ENCODE measurements around the gene RGS18. TPM values are rescaled to one million over a fixed set of nuclear protein-coding genes. Genes with fewer than 3 reads are reported as not detected.
A peak's percentile ranks its signal among the peaks of the same experiment; 100 is the strongest.
"Not testable (repeated sequence)": the region's sequence is repeated elsewhere in the genome, so short reads cannot be mapped to it uniquely, and the experiment has no call there.

The RGS18 gene
- polyA plus RNA-seq (2013, experiment 1 of 2), result not detected
- polyA plus RNA-seq (2013, experiment 2 of 2), result not detected

DNA sequence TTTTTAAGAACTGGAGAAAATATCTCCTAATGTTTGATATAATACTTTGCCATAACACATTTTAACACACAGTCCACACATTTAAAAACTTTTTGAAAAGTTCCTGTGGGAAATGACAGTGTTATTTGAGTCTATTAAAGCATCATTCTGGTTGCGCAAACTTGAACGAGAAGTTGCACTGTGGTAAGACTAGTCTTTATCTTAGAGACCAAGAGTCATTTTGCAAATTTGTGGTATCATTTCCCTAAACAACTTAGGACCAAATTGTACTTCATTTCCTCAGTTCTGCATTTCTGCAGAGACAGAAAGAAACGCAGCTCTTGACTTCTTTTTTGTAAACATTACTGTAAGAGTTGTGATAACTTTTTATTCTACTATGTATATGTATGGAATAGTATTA, at the start of gene RGS18:
Gene RGS18, plus strand, starts transcription at position 282 of the 400 bp plus-strand sequence. CDS start 176 bp downstream, outside the sequence.
- H3K36me3 ChIP-seq (ENCODE audit: insufficient read depth, low read length), result no peaks in the 10 kb centered on the region
- no peak within 1 kb of the TSS for H3K9ac ChIP-seq (ENCODE audit: low read depth, low read length)
- no peak within 1 kb of the TSS for H3K27ac ChIP-seq (ENCODE audit: low read depth, low read length)
- H3K27me3 ChIP-seq (ENCODE audit: insufficient read depth, low read length), result no peaks in the 10 kb centered on the region
- no peak within 1 kb of the TSS for H3K4me3 ChIP-seq (ENCODE audit: low read length)
- no peaks in the 10 kb centered on the region for H3K9me3 ChIP-seq (ENCODE audit: insufficient read depth, low read depth, low read length)
- H3K4me1 ChIP-seq (ENCODE audit: insufficient read depth, low read length), result no peaks in the 10 kb centered on the region
- WGBS, result 96% methylated on average over 2 of the region's 3 CpGs

GRCh38 chr1:192109576-192109975, 48.7 kb upstream of the RGS18 start:
- Histone ChIP-seq H3K4me3 (ENCODE audit: low read length) (no peak overlapping the region), H3K9ac (ENCODE audit: low read depth, low read length) (no peak overlapping the region), H3K4me1 (ENCODE audit: insufficient read depth, low read length) (no peaks in the 10 kb centered on the region), H3K27me3 (ENCODE audit: insufficient read depth, low read length) (no peaks in the 10 kb centered on the region), H3K9me3 (ENCODE audit: insufficient read depth, low read depth, low read length) (no peaks in the 10 kb centered on the region), H3K36me3 (ENCODE audit: insufficient read depth, low read length) (no peaks in the 10 kb centered on the region), H3K27ac (ENCODE audit: low read depth, low read length) (no peak overlapping the region)
- WGBS, result 95% methylated on average over 2 of the region's 2 CpGs

DNA sequence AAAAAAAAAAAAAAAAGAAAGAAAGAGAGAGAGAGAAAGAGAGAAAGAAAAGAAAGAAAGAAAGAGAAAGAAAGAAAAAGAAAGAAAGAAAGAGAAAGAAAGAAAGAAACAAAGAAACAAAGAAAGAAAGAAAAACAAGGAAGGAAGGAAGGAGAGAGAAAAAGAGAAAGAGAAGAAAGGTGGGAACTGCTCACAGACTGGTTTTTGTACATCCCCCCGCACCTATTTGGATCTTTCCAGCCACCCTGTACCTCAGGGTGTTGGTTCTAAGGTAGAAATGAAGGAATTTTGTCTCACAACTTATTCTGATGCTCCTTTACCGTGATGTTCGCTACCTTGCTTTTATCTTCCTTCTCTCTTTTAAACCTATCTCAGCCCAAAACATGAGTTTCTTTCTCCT, 43.3 kb upstream of the RGS18 start:
- Histone ChIP-seq H3K27me3 (ENCODE audit: insufficient read depth, low read length) (no peaks in the 10 kb centered on the region), H3K9ac (ENCODE audit: low read depth, low read length) (no peak overlapping the region), H3K9me3 (ENCODE audit: insufficient read depth, low read depth, low read length) (no peaks in the 10 kb centered on the region), H3K27ac (ENCODE audit: low read depth, low read length) (no peak overlapping the region), H3K4me3 (ENCODE audit: low read length) (no peak overlapping the region), H3K4me1 (ENCODE audit: insufficient read depth, low read length) (no peaks in the 10 kb centered on the region), H3K36me3 (ENCODE audit: insufficient read depth, low read length) (no peaks in the 10 kb centered on the region)
- 100% methylated on average over 3 of the region's 3 CpGs for WGBS

- Histone ChIP-seq H3K36me3 (ENCODE audit: insufficient read depth, low read length) (no peaks in the 10 kb centered on the region), H3K4me1 (ENCODE audit: insufficient read depth, low read length) (no peaks in the 10 kb centered on the region), H3K4me3 (ENCODE audit: low read length) (no peak overlapping the region), H3K9me3 (ENCODE audit: insufficient read depth, low read depth, low read length) (no peaks in the 10 kb centered on the region), H3K27ac (ENCODE audit: low read depth, low read length) (no peak overlapping the region), H3K9ac (ENCODE audit: low read depth, low read length) (no peak overlapping the region), H3K27me3 (ENCODE audit: insufficient read depth, low read length) (no peaks in the 10 kb centered on the region)
- WGBS, result 94% methylated on average over 2 of the region's 2 CpGs
Observed at GRCh38 chr1:192118881-192119405, 39.3 kb upstream of the RGS18 start.

- no peaks in the 10 kb centered on the region for H3K4me1 ChIP-seq (ENCODE audit: insufficient read depth, low read length)
- no peaks in the 10 kb centered on the region for H3K36me3 ChIP-seq (ENCODE audit: insufficient read depth, low read length)
- H3K27me3 ChIP-seq (ENCODE audit: insufficient read depth, low read length), result no peaks in the 10 kb centered on the region
- no peak overlapping the region for H3K27ac ChIP-seq (ENCODE audit: low read depth, low read length)
- H3K9ac ChIP-seq (ENCODE audit: low read depth, low read length), result no peak overlapping the region
- H3K9me3 ChIP-seq (ENCODE audit: insufficient read depth, low read depth, low read length), result no peaks in the 10 kb centered on the region
- 85% methylated on average over 2 of the region's 2 CpGs for WGBS
- H3K4me3 ChIP-seq (ENCODE audit: low read length), result no peak overlapping the region
Observed at GRCh38 chr1:192119701-192120100, 38.6 kb upstream of the RGS18 start.

DNA sequence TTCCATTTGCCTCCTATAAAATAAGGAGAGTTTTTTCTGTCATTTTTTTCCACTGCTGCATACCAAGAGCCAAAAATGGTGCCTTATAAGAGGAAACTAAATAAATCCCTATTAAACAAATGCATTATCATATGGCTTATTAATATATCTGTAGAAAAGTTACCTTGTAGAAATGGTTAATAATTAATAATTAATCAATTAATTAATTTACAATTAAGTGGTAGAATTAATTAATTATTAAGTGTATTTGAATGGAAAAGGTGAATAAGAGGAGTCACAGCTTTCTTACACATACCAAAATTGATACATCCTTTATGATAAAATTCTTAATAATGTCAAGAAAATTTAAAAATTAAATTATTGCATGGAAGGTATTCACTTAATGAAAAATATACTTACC, 35.6 kb upstream of the RGS18 start:
- Histone ChIP-seq H3K9me3 (ENCODE audit: insufficient read depth, low read depth, low read length) (no peaks in the 10 kb centered on the region), H3K9ac (ENCODE audit: low read depth, low read length) (no peak overlapping the region), H3K4me3 (ENCODE audit: low read length) (no peak overlapping the region), H3K27ac (ENCODE audit: low read depth, low read length) (no peak overlapping the region), H3K27me3 (ENCODE audit: insufficient read depth, low read length) (no peaks in the 10 kb centered on the region), H3K36me3 (ENCODE audit: insufficient read depth, low read length) (no peaks in the 10 kb centered on the region), H3K4me1 (ENCODE audit: insufficient read depth, low read length) (peaks cover 12% of the 10 kb centered on the region)

- no peak overlapping the region for H3K27ac ChIP-seq (ENCODE audit: low read depth, low read length)
- WGBS, result 98% methylated on average over 2 of the region's 2 CpGs
- H3K27me3 ChIP-seq (ENCODE audit: insufficient read depth, low read length), result no peaks in the 10 kb centered on the region
- no peaks in the 10 kb centered on the region for H3K9me3 ChIP-seq (ENCODE audit: insufficient read depth, low read depth, low read length)
- peaks cover 12% of the 10 kb centered on the region for H3K4me1 ChIP-seq (ENCODE audit: insufficient read depth, low read length)
- no peak overlapping the region for H3K9ac ChIP-seq (ENCODE audit: low read depth, low read length)
- H3K36me3 ChIP-seq (ENCODE audit: insufficient read depth, low read length), result no peaks in the 10 kb centered on the region
- H3K4me3 ChIP-seq (ENCODE audit: low read length), result no peak overlapping the region
Observed at GRCh38 chr1:192123212-192123611, 35.0 kb upstream of the RGS18 start.

DNA sequence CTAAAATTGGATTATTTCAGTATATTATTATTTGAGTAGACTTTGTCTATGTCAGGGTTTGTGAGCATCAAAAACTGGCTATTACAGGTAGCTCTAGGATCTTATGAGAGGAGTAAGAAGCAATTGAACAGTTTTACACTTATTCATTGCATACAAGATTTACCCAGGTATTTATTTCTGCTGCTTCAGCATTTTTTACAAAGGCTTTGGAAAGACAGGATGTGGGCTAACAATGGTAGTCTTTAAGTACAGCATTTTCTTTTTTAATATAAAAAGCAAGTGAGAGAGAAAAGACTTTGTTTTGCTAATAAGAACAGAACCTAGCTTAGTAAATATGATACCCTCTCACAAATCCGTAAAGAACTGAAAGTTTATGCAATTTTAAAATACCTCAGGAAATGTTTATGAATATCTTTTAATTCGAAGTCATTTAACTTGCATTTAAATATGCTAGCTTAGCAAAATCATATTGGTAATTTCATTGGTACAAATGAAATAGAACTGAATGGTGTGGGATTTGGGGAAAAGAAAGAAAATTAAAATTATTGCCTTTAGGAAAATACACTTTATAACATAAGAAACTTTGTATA, 32.1 kb upstream of the RGS18 start:
- H3K4me3 ChIP-seq (ENCODE audit: low read length), result no peak overlapping the region
- H3K27me3 ChIP-seq (ENCODE audit: insufficient read depth, low read length), result no peaks in the 10 kb centered on the region
- no CpG with 5 or more reads among the region's 2 CpGs for WGBS
- no peaks in the 10 kb centered on the region for H3K9me3 ChIP-seq (ENCODE audit: insufficient read depth, low read depth, low read length)
- no peak overlapping the region for H3K9ac ChIP-seq (ENCODE audit: low read depth, low read length)
- H3K27ac ChIP-seq (ENCODE audit: low read depth, low read length), result peak overlapping the region; percentile 22; the same call in 1 of the 2 replicates
- peaks cover 12% of the 10 kb centered on the region for H3K4me1 ChIP-seq (ENCODE audit: insufficient read depth, low read length)
- H3K36me3 ChIP-seq (ENCODE audit: insufficient read depth, low read length), result no peaks in the 10 kb centered on the region

- Histone ChIP-seq H3K9ac (ENCODE audit: low read depth, low read length) (no peak overlapping the region), H3K9me3 (ENCODE audit: insufficient read depth, low read depth, low read length) (no peaks in the 10 kb centered on the region), H3K27ac (ENCODE audit: low read depth, low read length) (no peak overlapping the region), H3K4me1 (ENCODE audit: insufficient read depth, low read length) (peaks cover 12% of the 10 kb centered on the region), H3K4me3 (ENCODE audit: low read length) (no peak overlapping the region), H3K27me3 (ENCODE audit: insufficient read depth, low read length) (no peaks in the 10 kb centered on the region), H3K36me3 (ENCODE audit: insufficient read depth, low read length) (no peaks in the 10 kb centered on the region)
- 61% methylated on average over 1 of the region's 1 CpG for WGBS
Observed at GRCh38 chr1:192130175-192130574, 28.1 kb upstream of the RGS18 start.

DNA sequence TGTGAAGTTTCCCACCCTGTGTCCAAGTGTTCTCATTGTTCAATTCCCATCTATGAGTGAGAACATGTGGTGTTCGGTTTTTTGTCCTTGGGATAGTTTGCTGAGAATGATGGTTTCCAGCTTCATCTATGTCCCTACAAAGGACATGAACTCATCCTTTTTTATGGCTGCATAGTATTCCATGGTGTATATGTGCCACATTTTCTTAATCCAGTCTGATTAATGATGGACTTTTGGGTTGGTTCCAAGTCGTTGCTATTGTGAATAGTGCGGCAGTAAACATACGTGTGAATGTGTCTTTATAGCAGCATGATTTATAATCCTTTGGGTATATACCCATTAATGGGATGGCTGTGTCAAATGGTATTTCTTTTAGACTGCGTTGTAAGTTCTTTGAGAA, 27.4 kb upstream of the RGS18 start:
- H3K27ac ChIP-seq (ENCODE audit: low read depth, low read length); H3K4me3 ChIP-seq (ENCODE audit: low read length); H3K27me3 ChIP-seq (ENCODE audit: insufficient read depth, low read length); H3K36me3 ChIP-seq (ENCODE audit: insufficient read depth, low read length); H3K9me3 ChIP-seq (ENCODE audit: insufficient read depth, low read depth, low read length); H3K4me1 ChIP-seq (ENCODE audit: insufficient read depth, low read length); H3K9ac ChIP-seq (ENCODE audit: low read depth, low read length): not testable (repeated sequence)
- WGBS, result 93% methylated on average over 4 of the region's 5 CpGs

DNA sequence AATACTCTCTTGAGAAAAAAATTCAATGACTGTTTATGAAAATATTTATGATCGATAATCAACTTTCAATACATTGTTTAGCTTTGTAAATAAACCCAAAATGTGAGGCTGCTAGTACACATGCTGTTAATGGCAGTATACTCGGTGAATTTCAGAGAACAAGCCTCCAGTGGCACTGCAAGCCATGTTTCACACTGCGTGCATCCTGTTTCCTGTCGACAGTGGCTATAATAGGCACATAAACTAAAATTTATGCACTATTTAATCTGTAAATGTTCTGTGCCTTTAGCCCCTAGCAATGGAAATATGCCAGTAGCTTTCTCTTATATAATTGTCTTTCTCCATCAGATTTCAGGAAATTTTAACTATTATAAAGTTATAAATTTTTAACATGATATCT, 26.3 kb upstream of the RGS18 start:
- no peak overlapping the region for H3K27ac ChIP-seq (ENCODE audit: low read depth, low read length)
- 93% methylated on average over 3 of the region's 4 CpGs for WGBS

More for the DNA sequence above, 26.3 kb upstream of the RGS18 start:
- H3K9ac ChIP-seq (ENCODE audit: low read depth, low read length), result no peak overlapping the region
- no peaks in the 10 kb centered on the region for H3K9me3 ChIP-seq (ENCODE audit: insufficient read depth, low read depth, low read length)
- no peak overlapping the region for H3K4me3 ChIP-seq (ENCODE audit: low read length)
- no peaks in the 10 kb centered on the region for H3K36me3 ChIP-seq (ENCODE audit: insufficient read depth, low read length)
- no peaks in the 10 kb centered on the region; the same call in 1 of the 2 replicates for H3K4me1 ChIP-seq (ENCODE audit: insufficient read depth, low read length)
- no peaks in the 10 kb centered on the region for H3K27me3 ChIP-seq (ENCODE audit: insufficient read depth, low read length)

Measured in HUES64 (cell line).